ENCODE measurements around the gene KPNA2.

GRCh38 chr17:68034452-68034776 lies 1.1 kb upstream of the KPNA2 start:
- no peak for TF ChIP-seq CTCF (IDR thresholded peaks at IDR 0.05)
- no peak for TF ChIP-seq POLR2A (IDR thresholded peaks at IDR 0.05)

All from adrenal gland (tissue), 5 donors.